Activated T-helper 9 cell treated with anti-CD3 and anti-CD28 coated beads, Interleukin-2, amount 50 U/mL, for 16 hours (primary cell): ENCODE data around the gene CAPN3.
"Not testable (repeated sequence)": the region's sequence is repeated elsewhere in the genome, so short reads cannot be mapped to it uniquely, and the experiment has no call there.

Experiments used
- DNase-seq: peaks from one replicate; pipeline ENCODE4 v3.0.0-alpha.2; 2020; ENCODE audit warnings: low read depth

CAPN3 gene

DNA sequence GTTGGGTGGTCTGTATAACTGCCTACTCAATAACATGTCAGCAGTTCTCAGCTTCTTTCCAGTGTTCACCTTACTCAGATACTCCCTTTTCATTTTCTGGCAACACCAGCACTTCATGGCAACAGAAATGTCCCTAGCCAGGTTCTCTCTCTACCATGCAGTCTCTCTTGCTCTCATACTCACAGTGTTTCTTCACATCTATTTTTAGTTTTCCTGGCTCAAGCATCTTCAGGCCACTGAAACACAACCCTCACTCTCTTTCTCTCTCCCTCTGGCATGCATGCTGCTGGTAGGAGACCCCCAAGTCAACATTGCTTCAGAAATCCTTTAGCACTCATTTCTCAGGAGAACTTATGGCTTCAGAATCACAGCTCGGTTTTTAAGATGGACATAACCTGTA is at the start of gene CAPN3:
TSS of gene CAPN3 (plus strand) at position 253 of the 400 bp plus-strand sequence. CDS start 305 bp downstream, outside the sequence.
- no peak for DNase-seq

DNA sequence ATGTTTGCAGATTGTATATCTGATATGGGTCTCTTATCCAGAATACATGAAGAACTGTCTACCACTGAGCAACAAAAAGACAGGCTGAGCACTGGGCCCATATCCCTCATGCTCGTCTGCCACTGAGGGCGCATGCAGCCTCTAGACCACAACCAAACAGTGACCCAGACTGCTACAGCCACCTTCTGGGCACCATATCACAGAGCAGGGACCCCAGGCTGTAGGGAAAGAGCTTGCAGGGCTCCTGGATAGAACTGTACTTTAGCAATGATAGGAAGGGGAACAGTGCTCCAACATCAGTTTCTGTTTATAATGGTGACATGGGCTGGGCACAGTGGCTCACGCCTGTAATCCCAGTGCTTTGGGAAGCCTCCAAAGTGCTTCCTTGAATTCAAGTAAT is 45.8 kb upstream of the CAPN3 start:
- no peak for DNase-seq

DNA sequence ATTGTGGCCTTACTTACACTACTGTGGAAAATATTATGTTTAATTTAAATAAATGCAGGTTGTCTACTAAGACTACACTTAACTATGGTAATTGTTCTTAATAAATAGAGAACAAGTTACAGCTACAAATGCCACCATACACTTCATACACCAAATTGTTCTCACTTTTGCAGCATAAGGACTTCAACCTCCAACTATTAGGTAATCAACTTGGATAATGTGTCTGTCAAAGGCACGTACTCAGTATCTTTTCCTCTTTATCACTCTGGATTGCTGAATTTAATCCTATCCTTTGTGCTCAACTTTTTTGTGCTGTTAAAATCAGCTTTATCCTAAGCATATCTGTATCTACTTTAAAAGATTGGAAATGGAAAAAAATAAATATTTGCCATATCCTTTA is 44.5 kb upstream of the CAPN3 start:
- no peak for DNase-seq

DNA sequence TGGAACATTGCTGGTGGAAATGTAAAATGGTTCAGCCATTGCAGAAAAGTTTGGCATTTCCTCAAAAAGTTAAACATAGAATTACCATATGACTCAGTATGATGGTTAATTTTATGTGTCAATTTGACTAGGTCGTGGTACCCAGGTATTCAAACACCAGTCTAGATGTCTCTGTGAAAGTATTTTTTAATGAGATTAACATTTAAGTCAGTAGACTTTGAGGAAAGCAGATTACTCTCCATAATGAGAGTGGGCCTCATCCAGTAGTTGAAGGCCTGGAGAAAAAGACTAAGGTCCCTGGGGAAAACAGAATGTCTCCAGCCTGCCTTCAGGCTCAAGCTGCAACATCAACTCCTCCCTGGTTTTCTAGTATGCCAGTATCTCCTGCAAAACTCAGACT is 43.8 kb upstream of the CAPN3 start:
- DNase-seq, result no peak

DNA sequence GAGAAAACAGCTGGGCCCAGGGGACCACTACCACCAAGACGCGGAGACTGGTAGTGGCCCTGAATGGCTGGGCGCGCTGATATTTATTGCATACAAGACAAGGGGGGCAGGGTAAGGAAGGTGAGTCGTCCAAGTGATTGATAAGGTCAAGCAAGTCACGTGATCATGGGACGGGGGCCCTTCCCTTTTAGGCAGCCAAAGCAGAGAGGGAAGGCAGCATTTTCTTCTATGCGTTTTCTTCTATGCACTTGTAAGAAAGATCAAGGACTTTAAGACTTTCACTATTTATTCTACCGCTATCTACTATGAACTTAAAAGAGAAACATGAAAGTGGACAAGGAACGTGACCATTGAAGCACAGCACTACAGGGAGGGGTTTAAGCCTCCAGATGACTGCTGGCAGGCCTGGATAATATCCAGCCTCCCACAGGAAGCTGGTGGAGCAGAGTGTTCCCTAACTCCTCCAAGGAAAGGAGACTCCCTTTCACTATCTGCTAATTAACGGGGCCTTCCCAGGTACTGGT is 43.0 kb upstream of the CAPN3 start:
- DNase-seq, result not testable (repeated sequence)

DNA sequence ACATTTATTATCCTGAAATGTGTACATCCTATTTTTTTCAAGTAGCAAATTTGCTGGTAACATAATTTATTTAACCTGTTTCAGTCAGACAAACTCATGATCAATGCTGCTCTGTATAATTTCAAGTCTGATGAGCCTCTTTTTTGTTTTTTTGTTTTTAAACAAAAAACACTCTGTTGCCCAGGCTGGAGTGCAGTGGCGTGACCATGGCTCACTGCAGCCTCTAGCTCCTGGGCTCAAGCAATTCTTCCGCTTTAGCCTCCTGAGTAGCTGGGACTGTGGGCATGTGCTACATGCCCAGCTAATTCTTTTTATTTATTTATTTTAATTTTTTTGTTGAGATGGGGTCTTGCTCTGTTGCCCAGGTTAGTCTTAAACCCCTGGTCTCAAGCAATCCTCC is 40.1 kb upstream of the CAPN3 start:
- no peak for DNase-seq

DNA sequence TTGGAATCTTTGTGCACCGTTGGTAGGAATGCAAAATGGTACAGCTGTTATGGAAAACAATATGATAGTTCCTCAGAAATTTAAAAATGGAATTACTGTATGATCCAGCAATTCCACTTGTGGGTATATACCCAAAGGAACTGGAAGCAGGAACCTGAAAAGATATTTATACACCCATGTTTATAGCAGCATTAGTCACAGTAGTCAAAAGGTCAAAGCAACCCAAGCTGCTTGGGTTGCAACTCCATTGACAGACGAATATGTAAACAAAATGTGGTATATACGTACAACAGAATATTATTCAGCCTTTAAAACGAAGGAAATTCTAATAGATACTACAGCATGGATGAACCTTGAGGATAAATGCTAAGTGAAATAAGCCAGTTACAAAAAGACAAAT is 35.0 kb upstream of the CAPN3 start:
- DNase-seq, result no peak

DNA sequence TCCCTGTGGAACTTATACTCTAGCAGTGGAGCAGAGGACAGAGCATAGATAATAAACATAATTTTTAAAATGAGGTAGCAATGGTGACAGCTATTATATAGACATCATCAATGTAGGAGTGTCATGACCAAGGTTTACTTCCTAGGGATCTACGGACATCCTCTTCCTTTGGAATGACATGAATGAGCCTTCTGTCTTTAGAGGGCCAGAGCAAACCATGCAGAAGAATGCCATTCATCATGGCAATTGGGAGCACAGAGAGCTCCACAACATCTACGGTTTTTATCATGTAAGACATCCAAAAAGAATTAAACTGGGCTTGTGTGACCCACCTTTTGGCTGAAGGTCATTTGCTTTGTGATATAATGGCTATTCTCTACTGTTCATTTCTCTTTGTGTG is 30.1 kb upstream of the CAPN3 start:
- DNase-seq, result no peak

DNA sequence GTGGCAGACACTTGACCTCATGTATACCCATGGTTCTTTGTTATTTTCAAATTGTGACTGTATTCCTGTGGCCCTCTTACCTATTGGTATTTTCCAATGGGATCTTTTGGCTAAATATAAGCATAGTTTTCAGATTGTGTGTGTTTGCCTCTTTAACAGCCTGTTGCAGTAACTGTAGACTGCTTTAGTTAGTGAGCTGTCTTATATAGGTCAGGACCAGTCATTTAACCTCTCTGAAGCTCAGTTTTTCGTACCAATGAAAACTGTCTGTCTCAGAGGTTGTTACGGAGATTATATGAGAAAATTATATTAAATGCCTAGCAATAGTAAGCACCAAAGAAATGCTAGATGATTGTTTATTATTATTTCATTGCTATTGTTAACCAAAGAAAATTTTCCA is 29.3 kb upstream of the CAPN3 start:
- DNase-seq, result no peak

DNA sequence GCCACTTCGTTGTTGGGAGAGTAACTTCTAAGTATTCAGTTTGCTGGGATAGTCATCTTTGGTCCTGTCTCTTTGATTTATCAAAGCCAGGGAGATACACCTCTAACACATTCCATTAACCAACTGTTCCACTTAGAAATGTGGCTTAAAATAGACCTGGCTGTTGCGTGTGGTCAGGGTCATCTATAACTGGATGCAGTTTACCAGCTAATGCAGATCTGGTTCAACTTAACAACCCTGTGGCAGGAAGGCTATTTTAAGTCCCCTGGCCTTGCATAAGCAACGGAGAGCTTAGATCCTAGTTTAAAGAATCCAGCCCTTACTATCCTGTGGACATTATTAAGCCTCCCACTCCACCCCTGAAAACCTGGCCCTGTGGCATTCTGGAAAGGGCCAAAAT is 28.1 kb upstream of the CAPN3 start:
- no peak for DNase-seq

DNA sequence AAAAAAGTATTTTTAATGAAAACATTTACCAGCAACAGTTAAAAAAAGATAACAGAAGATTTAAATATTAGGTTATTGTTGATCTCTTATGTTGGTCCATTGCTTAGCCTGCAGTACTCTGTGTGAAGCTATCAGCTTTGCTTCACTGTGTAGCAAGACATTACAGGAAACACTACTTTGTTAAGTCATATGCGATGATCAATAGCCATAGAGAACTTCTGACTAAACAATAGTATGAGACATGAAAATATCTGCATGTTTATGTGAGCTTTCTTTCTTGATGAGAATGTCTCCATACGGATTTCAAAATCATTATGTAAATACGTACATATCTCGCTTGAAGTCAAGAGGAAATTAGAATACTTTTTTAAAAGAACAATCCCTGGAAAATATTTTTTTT is 27.0 kb upstream of the CAPN3 start:
- DNase-seq, result no peak

DNA sequence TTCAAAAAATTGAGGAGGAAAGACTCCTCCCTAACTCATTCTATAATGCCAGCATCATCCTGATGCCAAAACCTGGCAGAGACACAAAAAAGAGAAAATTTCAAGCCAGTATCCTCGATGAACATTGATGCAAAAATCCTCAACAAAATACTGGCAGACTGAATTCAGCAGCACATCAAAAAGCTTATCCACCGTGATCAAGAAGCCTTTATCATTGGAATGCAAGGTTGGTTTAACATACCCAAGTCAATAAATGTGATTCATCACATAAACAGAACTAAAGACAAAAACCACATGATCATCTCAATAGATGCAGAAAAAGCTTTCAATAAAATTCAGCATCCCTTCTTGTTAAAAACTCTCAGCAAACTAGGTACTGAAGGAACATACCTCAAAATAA is 24.2 kb upstream of the CAPN3 start:
- no peak for DNase-seq

DNA sequence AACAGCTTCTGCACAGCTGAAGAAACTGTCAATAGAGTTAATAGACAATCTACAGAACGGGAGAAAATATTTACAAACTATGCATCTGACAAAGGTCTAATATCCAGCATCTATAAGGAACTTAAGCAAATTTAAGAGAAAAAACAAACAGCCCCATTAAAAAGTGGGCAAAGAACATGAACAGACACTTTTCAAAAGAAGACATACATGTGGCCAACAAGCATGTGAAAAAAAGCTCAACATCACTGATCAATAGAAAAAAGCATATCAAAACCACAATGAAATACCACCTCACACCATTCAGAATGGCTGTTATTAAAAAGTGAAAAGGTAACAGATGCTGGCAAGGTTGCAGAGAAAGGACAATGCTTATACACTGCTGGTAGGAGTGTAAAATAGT is 22.7 kb upstream of the CAPN3 start:
- not testable (repeated sequence) for DNase-seq

DNA sequence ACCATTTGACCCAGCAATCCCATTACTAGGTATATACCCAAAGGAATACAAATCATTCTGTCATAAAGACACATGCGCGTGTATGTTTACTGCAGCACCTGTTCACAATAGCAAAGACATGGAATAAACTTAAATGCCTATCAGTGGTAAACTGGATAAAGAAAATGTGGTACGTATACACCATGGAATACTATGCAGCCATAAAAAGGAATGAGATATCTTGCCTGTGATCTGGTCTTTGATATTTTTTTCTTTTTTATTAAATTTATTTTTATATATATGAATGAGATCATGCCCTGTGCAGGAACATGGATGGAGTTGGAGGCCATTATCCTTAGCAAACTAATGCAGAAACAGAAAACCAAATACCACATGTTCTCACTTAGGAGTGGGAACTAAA is 22.2 kb upstream of the CAPN3 start:
- not testable (repeated sequence) for DNase-seq

DNA sequence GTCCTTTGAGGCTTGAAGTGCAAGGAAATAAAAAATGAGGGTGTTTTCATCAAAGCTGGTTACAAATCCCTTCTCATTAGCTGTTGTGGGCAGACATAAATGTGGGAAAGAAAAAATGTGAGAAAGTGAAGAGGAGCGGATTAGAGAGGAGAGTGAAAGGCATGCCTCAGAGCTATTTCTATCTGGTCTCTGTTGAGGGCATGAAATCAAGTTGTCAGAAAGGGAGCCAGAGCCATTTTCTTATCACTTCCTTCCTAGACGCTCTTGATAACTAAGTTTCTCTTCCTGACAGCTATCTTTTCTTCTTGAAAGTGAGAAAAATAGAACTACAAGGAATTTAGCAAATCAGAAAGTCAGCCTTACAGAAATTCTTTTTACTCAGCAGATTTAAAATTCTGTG is 20.8 kb upstream of the CAPN3 start:
- no peak for DNase-seq

DNA sequence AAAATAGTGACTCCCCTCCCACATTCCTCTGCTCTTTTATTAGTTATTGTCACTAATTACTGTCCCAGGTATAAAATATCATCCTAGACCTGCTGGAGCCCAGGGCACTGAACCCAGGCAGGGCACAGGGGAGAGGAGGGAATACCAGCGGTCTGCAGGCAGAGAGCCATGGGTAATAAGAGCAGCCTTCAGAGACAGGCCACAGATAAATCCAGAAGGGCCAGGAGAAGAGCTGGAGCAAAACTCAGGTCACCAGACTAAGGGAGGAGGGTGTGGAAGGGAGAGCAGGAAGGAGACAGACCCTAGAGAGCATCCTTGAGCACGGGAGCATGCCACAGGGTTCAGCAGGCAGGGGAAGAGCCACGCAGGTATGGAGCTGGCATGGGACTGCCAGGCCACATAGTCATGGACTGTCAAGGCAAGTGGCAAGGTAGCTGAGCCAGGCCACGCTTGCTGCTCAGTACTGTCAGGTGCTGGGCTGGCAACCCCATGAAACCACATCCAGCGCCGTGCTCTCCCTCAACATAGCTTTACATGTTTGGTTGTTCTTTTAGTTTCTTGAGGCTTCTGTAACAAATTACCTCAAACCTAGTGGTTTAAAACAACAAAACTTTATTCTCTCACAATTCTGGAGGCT is 15.6 kb upstream of the CAPN3 start:
- no peak for DNase-seq

DNA sequence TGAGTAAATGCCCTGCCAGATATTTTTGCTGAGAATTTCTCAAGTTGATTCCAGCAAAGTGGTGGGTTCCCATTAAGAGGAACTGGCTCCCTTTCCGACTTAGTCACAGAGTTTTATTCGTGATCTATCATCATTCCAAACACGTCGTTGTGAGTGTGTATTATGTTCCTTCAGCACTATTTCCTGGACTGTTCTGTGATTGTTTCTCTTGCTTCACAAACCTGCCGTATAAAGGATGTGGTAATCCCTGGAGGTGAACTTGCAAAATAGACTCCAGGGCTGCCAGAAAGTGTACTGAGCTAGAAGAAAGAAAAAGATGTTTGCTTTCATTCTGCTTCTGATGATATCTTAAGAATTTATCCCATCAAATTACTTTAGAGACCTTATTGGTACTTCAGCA is 14.5 kb upstream of the CAPN3 start:
- DNase-seq, result no peak

DNA sequence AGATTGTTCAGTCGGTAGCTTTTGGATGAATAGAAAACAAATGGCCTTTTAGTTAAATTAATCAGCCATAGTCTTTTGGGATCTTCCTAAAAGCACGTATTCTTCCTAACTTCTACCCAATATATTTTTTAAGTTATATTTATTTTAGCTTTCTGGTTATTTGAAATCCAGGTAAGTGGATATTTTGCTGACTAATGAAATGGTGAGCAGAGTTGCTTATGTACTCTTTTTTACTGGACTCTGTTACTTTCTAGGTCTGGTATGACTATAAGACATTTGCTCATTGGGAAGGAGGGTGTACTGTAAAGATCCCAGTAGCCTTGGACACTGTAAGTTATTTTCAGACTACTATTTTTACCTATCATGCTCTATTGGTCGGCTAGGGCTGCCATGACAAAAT is 13.8 kb upstream of the CAPN3 start:
- no peak for DNase-seq

DNA sequence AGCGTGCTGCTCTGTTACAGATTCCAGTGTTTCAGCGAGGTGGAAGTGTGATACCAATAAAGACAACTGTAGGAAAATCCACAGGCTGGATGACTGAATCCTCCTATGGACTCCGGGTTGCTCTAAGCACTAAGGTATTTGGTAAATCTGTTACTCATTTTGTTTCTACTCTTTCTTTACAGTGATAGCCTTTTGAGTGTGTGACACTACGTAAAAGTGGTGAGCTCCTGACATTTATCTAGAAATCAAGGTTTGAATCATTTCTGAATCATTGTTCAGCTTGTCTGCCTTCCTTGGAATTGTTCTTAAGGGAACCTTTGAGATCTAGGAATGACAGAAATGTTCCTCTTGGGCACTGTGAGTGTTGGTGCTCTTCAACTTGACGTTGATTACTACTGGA is 11.2 kb upstream of the CAPN3 start:
- DNase-seq, result no peak

DNA sequence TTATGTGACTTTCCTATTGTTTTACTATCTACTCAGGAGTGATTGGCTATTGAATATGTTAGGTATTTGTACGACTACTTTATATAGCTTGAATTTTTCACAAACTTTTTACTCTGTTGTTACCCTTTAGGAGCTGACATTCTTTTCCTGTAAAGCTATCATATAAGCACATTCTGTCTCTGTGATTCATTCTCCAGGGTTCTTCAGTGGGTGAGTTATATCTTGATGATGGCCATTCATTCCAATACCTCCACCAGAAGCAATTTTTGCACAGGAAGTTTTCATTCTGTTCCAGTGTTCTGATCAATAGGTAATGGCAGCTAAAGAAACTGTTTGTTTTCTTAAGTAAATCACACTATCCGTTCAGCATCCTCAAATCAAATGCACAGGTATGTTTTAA is 10.1 kb upstream of the CAPN3 start:
- DNase-seq, result no peak

DNA sequence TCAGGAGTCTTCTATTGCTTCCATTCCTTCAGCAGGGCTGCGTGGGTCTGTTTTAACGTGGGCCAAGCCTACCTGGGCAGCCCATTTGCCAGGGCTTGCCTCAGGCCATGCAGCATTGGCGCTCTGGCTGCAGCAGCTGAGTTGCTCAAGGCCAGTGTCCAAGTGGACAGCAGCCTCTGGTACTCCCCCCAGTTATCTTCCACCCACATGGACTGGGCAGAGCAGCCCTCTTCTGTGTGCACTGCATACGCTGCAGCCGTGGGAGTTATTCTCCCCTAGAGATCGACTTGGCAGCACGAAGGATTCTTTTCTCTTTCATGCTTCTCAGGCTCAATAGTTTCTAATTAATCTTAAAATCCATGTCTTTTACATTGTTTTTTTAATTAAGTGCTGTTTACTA is 6.9 kb upstream of the CAPN3 start:
- DNase-seq, result no peak

DNA sequence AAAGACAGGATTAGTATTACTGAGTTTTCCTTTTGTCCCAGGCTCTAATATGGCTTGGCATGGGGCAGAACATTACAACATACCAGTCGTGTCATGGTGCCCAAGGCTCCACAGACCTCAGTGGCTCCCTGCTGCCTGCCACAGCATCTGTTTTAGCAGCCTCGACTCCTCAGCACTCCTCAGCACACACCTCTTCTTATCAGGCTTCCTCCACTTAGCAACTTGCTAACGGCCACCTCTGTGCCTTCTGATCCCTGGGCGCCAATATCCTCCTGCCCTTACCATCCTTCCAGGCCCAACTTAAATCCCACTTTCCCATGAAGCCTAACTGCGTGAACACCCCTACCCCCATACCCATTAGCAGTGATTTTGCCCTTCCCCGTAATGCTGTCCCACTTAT is 6.2 kb upstream of the CAPN3 start:
- no peak for DNase-seq

DNA sequence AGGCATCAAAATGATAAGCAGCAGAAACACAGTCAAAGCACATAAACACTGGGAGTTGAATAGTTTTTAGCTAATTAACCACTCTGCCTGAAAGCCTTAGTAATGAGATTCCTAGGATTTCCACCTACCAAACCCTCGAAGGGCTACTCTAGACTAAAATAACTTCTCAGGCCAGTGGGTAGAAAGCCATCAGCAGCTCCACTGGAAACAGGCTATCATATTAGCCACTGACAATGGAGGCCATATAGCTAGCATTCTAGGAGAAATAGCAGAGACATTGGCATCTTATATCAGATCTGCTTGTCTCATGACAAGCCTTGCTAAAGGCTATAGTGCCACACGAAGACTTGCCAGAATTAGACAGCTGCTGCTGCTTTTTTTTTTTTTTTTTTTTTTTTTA is 4.5 kb upstream of the CAPN3 start:
- no peak for DNase-seq

DNA sequence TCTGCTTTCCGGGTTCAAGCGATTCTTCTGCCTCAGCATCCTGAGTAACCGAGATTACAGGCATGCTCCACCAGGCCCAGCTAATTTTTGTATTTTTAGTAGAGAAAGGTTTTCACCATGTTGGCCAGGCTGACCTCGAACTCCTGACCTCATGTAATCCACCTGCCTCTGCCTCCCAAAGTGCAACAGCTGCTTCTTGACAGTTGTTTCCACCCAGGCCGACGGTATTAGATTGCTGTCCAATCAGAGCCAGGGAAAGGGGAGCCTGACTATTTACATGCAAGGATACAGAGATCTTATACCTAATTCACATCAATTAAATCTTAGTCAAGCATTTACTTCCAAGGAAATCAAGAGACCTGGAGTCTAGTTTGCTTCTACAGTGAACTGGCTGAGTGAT is 4.0 kb upstream of the CAPN3 start:
- no peak for DNase-seq

DNA sequence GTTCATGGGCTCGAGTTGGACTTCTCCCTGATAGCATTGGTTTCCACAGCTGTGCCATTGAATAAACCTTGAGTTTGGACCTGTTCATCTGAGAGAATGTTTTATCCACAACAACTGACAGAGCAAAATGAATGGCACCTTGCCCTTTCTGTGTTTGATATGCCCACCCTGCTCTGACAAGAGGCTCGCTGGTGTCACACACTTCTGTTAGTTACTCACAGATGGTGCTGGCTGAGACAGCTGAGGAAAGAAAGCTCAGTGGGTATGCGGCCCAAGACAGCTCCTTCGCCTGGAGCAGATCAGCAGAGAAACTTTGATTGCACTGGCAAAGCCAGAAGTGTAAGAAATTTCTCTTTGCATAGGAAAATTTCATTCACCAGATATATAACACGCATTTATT is 2.5 kb upstream of the CAPN3 start:
- DNase-seq, result no peak
